Measurements from ENCODE around the gene SLC4A11. TPM values are rescaled to one million over a fixed set of nuclear protein-coding genes. Genes with fewer than 3 reads are reported as not detected.

SLC4A11 gene
- polyA plus RNA-seq, 1 donor (not counting 4 experiments of a cell fraction or from before 2014, with no cell fraction given), result 4.7 TPM

DNA sequence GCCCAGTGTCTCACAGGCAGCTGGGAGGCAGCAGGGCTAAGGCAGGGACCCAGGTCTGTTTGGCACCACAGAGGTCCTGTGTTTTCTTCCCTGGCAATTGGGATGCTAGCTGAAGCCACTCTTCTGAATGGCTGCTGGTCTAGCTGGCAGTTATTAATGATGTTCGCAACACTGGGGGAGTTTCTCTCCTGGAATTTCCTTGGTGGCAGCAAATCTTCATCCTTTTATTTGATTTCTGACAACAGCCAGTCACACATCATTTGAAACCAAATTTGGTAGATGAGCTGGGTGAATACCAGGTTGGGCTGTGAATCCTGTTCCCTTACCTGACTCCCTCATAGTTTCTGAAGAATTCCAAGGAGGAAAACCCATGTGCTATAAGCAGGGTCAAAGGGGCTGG, 40.8 kb upstream of the SLC4A11 start:
- dilution Hi-C loops (cut with MboI; ENCODE audit: extremely low pct_ligation_motif_present, low sequenced_read_pairs), result no loop called here
- Histone ChIP-seq H3K9ac (ENCODE audit: control insufficient read depth, extremely low read depth, insufficient read depth, low read length) (no peak overlapping the region), H3K36me3 (ENCODE audit: control insufficient read depth in 2 of 2, extremely low read depth in 1 of 2, insufficient read depth in 2 of 2, low read length in 2 of 2) (peaks cover 34 to 41% of the 10 kb centered on the region in 2 experiments), H3K9me3 (ENCODE audit: control insufficient read depth, low read depth, low read length) (no peaks in the 10 kb centered on the region), H3K4me1 (ENCODE audit: control insufficient read depth, extremely low read depth, insufficient read depth, low read length) (no peaks in the 10 kb centered on the region), H4K20me1 (ENCODE audit: control insufficient read depth, extremely low read depth, insufficient read depth, low read length) (no peaks in the 10 kb centered on the region), H3K9me1 (ENCODE audit: control insufficient read depth, extremely low read depth, insufficient read depth, low read length) (no peaks in the 10 kb centered on the region), H3K4me3 (ENCODE audit: control insufficient read depth in 2 of 3, extremely low read depth in 1 of 3, insufficient read depth in 2 of 3, low read depth in 1 of 3, low read length in 3 of 3) (no peak overlapping the region), H3K79me2 (ENCODE audit: control insufficient read depth, insufficient read depth, low read length) (no peaks in the 10 kb centered on the region), H3K27ac (ENCODE audit: control insufficient read depth, insufficient read depth, low read length) (no peak overlapping the region), H3K27me3 (ENCODE audit: control insufficient read depth, extremely low read depth, insufficient read depth, low read length) (no peaks in the 10 kb centered on the region), H2AFZ (ENCODE audit: control insufficient read depth, low read length) (no peak overlapping the region), H3K4me2 (ENCODE audit: control insufficient read depth, extremely low read depth, insufficient read depth, low read depth, low read length) (no peak overlapping the region)
- DNase-seq (ENCODE audit: low read depth, low spot score) (no peak), FAIRE-seq (no peak)
- TF ChIP-seq, protein P1, sequence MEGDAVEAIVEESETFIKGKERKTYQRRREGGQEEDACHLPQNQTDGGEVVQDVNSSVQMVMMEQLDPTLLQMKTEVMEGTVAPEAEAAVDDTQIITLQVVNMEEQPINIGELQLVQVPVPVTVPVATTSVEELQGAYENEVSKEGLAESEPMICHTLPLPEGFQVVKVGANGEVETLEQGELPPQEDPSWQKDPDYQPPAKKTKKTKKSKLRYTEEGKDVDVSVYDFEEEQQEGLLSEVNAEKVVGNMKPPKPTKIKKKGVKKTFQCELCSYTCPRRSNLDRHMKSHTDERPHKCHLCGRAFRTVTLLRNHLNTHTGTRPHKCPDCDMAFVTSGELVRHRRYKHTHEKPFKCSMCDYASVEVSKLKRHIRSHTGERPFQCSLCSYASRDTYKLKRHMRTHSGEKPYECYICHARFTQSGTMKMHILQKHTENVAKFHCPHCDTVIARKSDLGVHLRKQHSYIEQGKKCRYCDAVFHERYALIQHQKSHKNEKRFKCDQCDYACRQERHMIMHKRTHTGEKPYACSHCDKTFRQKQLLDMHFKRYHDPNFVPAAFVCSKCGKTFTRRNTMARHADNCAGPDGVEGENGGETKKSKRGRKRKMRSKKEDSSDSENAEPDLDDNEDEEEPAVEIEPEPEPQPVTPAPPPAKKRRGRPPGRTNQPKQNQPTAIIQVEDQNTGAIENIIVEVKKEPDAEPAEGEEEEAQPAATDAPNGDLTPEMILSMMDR (optimal IDR thresholded peaks at IDR 0.05 in 1 of 3, IDR thresholded peaks at IDR 0.05 in 1 of 3, conservative IDR thresholded peaks at IDR 0.05 in 1 of 3; ENCODE audit: extremely low read depth in 1 of 3, insufficient read depth in 2 of 3, low read length in 3 of 3), result no peak
- TF ChIP-seq EZH2 (IDR thresholded peaks at IDR 0.05; ENCODE audit: low read length), result no peak

DNA sequence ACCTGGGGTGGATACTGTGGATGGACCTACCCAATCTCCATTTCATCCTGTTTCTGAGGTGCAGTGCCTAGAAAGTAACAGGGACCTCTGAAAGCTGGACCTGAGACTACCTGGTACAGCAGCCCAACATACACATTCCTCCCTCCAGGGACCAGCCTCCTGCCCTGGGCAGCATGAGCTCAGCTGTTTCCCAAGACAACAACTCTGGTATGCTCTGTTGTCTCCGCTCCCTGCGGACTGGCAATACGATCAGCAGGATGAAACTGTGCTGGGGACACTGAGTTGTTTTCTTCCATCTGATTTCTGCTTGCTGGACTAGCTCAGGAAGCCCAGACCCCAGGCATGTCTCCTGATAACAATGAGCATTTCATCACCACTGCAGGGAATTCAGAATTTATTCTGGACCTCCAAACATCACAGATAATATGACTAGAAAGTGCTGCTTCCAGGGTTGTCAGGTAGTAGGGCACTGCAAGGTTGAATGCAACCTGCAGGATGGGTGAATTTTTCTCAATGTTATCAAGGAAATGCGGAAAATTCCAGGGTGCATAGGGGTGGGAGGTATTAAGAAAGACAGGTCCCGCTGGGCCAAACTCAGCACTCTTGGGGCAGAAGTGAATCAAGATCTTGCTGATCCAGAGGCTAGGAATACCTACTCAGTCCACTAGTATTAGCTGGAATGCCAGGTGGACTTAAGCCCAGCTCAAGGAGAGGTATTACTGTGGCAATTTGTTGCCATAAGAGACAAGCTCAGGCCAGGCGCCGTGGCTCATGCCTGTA, 38.9 kb upstream of the SLC4A11 start:
- Histone ChIP-seq H3K9ac (ENCODE audit: control insufficient read depth, extremely low read depth, insufficient read depth, low read length) (no peak overlapping the region), H4K20me1 (ENCODE audit: control insufficient read depth, extremely low read depth, insufficient read depth, low read length) (no peaks in the 10 kb centered on the region), H2AFZ (ENCODE audit: control insufficient read depth, low read length) (no peak overlapping the region), H3K79me2 (ENCODE audit: control insufficient read depth, insufficient read depth, low read length) (no peaks in the 10 kb centered on the region), H3K4me2 (ENCODE audit: control insufficient read depth, extremely low read depth, insufficient read depth, low read depth, low read length) (no peak overlapping the region), H3K36me3 (ENCODE audit: control insufficient read depth in 2 of 2, extremely low read depth in 1 of 2, insufficient read depth in 2 of 2, low read length in 2 of 2) (peaks cover 34 to 45% of the 10 kb centered on the region in 2 experiments), H3K9me3 (ENCODE audit: control insufficient read depth, low read depth, low read length) (no peaks in the 10 kb centered on the region), H3K4me1 (ENCODE audit: control insufficient read depth, extremely low read depth, insufficient read depth, low read length) (no peaks in the 10 kb centered on the region), H3K4me3 (ENCODE audit: control insufficient read depth in 2 of 3, extremely low read depth in 1 of 3, insufficient read depth in 2 of 3, low read depth in 1 of 3, low read length in 3 of 3) (no peak overlapping the region), H3K27me3 (ENCODE audit: control insufficient read depth, extremely low read depth, insufficient read depth, low read length) (no peaks in the 10 kb centered on the region), H3K9me1 (ENCODE audit: control insufficient read depth, extremely low read depth, insufficient read depth, low read length) (no peaks in the 10 kb centered on the region), H3K27ac (ENCODE audit: control insufficient read depth, insufficient read depth, low read length) (no peak overlapping the region)
- dilution Hi-C loops (cut with MboI; ENCODE audit: extremely low pct_ligation_motif_present, low sequenced_read_pairs), result no loop called here
- TF ChIP-seq, protein P1 (optimal IDR thresholded peaks at IDR 0.05 in 1 of 3, IDR thresholded peaks at IDR 0.05 in 1 of 3, conservative IDR thresholded peaks at IDR 0.05 in 1 of 3; ENCODE audit: extremely low read depth in 1 of 3, insufficient read depth in 2 of 3, low read length in 3 of 3), result no peak
- no peak for TF ChIP-seq EZH2 (IDR thresholded peaks at IDR 0.05; ENCODE audit: low read length)
- FAIRE-seq (no peak), DNase-seq (ENCODE audit: low read depth, low spot score) (no peak)

All from keratinocyte (primary cell).